Skeletal muscle tissue (tissue), 4 donors: Measurements from ENCODE around the gene ARHGAP42. TPM values are rescaled to one million over a fixed set of nuclear protein-coding genes. Genes with fewer than 3 reads are reported as not detected.
"Not testable (repeated sequence)": the region's sequence is repeated elsewhere in the genome, so short reads cannot be mapped to it uniquely, and the experiment has no call there.

Experiments
- H3K27ac ChIP-seq: one replicate; pipeline ENCODE4 v1.7.0; 2013; ENCODE audit warnings: mild to moderate bottlenecking, low read depth, low read length, inconsistent platforms
- H3K27me3 ChIP-seq, 3 donors: one replicate each; pipeline ENCODE4 v1.7.0; 2013; ENCODE audit warnings: low read length in 3 of 3; ENCODE audit not compliant: control insufficient read depth in 3 of 3, insufficient read depth in 3 of 3
- H3K36me3 ChIP-seq, 3 donors: one replicate each; pipeline ENCODE4 v1.7.0; 2013; ENCODE audit warnings: low read length in 3 of 3; ENCODE audit not compliant: control insufficient read depth in 3 of 3, insufficient read depth in 3 of 3
- H3K4me1 ChIP-seq, 3 donors: one replicate each; pipeline ENCODE4 v1.7.0; 2013; ENCODE audit warnings: low read length in 3 of 3, mild to moderate bottlenecking in 3 of 3; ENCODE audit not compliant: control insufficient read depth in 3 of 3, insufficient read depth in 3 of 3
- H3K4me3 ChIP-seq, 3 donors: one replicate each; pipeline ENCODE4 v1.7.0; 2013; ENCODE audit warnings: low read length in 3 of 3
- H3K9ac ChIP-seq, 3 donors: one replicate each; pipeline ENCODE4 v1.7.0; 2013; ENCODE audit warnings: low read length in 3 of 3, mild to moderate bottlenecking in 3 of 3, moderate library complexity in 2 of 3, low read depth in 1 of 3
- H3K9me3 ChIP-seq, 3 donors: one replicate each; pipeline ENCODE4 v1.7.0; 2013; ENCODE audit warnings: low read length in 3 of 3; ENCODE audit not compliant: control insufficient read depth in 3 of 3
- total RNA-seq: library from RNA; depleted of rRNA; stranded (reverse); fragments of >200 nt; gene quantifications from one replicate; pipeline ENCODE4 v1.2.3, GENCODE V29; 2014
- donor health status: Osteomylitis.

The ARHGAP42 gene
- total RNA-seq, 1 donor from 2014 or later, result 23.5 TPM

- H3K36me3 ChIP-seq, result no peaks in the 10 kb centered on the region
- H3K9ac ChIP-seq, result no peak overlapping the region
- H3K27me3 ChIP-seq, result no peaks in the 10 kb centered on the region
- H3K4me3 ChIP-seq, result no peak overlapping the region
- H3K4me1 ChIP-seq, result no peaks in the 10 kb centered on the region
- H3K27ac ChIP-seq, result no peak overlapping the region
- H3K9me3 ChIP-seq, result no peaks in the 10 kb centered on the region
These were observed 23.1 kb upstream of the ARHGAP42 start for GRCh38 chr11:100663996-100664395.

DNA sequence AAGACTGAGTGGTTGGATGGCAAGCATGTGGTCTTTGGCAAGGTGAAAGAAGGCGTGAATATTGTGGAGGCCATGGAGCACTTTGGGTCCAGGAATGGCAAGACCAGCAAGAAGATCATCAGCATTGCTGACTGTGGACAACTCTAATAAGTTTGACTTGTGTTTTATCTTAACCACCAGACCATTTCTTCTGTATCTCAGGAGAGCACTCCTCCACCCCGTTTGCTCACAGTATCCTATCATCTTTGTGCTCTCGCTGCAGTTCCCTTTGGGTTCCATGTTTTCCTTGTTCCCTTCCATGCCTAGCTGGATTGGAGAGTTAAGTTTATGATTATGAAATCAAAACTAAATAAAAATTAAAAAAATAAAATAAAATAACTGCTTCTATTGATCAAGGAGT lies 20.3 kb upstream of the ARHGAP42 start:
- not testable (repeated sequence) for H3K9ac ChIP-seq, H3K9me3 ChIP-seq, H3K36me3 ChIP-seq, H3K27me3 ChIP-seq, H3K4me3 ChIP-seq, H3K4me1 ChIP-seq, H3K27ac ChIP-seq

- Histone ChIP-seq H3K4me3 (no peak overlapping the region), H3K27ac (no peak overlapping the region), H3K4me1 (no peaks in the 10 kb centered on the region), H3K9me3 (no peaks in the 10 kb centered on the region), H3K36me3 (no peaks in the 10 kb centered on the region), H3K27me3 (no peaks in the 10 kb centered on the region), H3K9ac (no peak overlapping the region)
These were observed 19.6 kb upstream of the ARHGAP42 start for GRCh38 chr11:100667449-100667848.

GRCh38 chr11:100670140-100670539 lies 16.9 kb upstream of the ARHGAP42 start:
- no peaks in the 10 kb centered on the region for H3K36me3 ChIP-seq

DNA sequence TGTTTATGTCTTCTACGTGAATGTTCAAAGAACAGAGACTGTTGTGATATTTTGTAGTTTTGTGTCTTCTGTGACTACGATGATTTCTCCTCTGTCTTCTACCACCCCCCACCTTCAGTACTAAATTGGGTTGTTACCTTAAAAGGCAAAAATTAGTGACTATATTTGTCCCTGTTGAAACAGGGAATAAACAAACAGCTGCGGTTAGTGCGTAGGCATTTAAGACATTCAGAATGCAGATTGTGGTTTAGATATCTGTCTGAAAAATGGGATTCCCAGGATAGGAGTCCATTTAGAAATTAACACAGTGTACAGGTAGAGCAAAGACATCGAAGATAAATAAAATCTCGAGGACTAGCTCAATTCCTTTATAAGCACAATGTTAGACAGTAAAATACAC lies 15.6 kb upstream of the ARHGAP42 start:
- no peaks in the 10 kb centered on the region for H3K36me3 ChIP-seq
- H3K9ac ChIP-seq, result no peak overlapping the region
- H3K27ac ChIP-seq, result no peak overlapping the region
- H3K9me3 ChIP-seq, result no peaks in the 10 kb centered on the region
- H3K27me3 ChIP-seq, result no peaks in the 10 kb centered on the region
- no peak overlapping the region for H3K4me3 ChIP-seq
- H3K4me1 ChIP-seq, result no peaks in the 10 kb centered on the region

More at GRCh38 chr11:100670140-100670539, 16.9 kb upstream of the ARHGAP42 start:
- no peaks in the 10 kb centered on the region for H3K4me1 ChIP-seq
- H3K27me3 ChIP-seq, result no peaks in the 10 kb centered on the region
- H3K9me3 ChIP-seq, result no peaks in the 10 kb centered on the region
- H3K4me3 ChIP-seq, result no peak overlapping the region
- H3K9ac ChIP-seq, result no peak overlapping the region
- no peak overlapping the region for H3K27ac ChIP-seq

DNA sequence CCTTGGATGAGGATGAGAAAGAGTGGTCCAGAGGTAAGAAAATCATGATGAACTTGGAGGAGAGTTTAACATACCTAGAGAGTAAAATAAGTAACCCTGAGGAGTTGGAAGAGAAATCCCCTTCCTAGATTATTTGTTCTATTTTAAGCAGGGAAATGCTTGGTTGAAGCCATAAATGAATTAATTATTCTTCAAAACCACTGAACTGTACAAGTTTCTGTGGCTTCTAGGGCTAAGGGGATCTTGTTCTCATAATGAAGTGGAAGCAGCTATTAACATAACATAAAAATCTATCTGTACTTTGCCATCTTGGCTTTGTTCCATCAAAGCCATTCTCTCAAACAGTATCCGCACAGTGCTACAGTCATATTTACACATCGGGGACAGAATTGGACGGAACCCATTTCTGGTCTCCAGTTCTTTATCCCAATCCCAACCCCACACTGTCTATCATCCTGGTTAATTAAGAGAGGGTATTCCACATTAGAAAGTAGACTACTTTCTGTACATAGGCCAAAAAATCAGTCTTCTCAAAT lies 14.5 kb upstream of the ARHGAP42 start:
- no peaks in the 10 kb centered on the region for H3K4me1 ChIP-seq
- H3K27me3 ChIP-seq, result no peaks in the 10 kb centered on the region
- H3K4me3 ChIP-seq, result no peak overlapping the region
- no peak overlapping the region for H3K9ac ChIP-seq
- H3K27ac ChIP-seq, result no peak overlapping the region
- no peaks in the 10 kb centered on the region for H3K9me3 ChIP-seq
- no peaks in the 10 kb centered on the region for H3K36me3 ChIP-seq

DNA sequence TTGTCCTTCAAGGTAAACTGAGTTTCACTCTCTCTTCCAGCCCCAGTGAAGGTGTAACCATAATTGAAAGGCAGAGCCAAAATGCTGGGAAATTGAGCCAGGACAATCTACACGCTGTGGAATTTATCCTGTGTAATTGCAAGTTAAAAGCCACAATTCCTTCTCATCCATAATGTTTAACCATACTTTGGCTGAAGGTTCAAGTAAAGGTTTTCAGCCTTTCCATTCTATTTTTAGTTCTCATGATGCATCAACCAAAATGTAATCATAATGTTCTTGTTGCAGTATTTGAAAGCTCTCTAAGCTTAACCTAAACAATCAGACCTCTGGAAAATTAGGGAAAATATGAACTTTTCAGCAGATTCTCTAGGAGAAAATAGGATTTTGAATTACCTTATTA lies 14.0 kb upstream of the ARHGAP42 start:
- H3K36me3 ChIP-seq, result no peaks in the 10 kb centered on the region
- no peaks in the 10 kb centered on the region for H3K27me3 ChIP-seq
- no peaks in the 10 kb centered on the region for H3K4me1 ChIP-seq
- no peak overlapping the region for H3K9ac ChIP-seq
- H3K4me3 ChIP-seq, result no peak overlapping the region
- no peaks in the 10 kb centered on the region for H3K9me3 ChIP-seq
- H3K27ac ChIP-seq, result no peak overlapping the region

- no peak overlapping the region for H3K27ac ChIP-seq
- no peak overlapping the region for H3K4me3 ChIP-seq
These were observed 12.9 kb upstream of the ARHGAP42 start for GRCh38 chr11:100674212-100674611.

GRCh38 chr11:100675115-100675650 lies 11.9 kb upstream of the ARHGAP42 start:
- H3K4me1 ChIP-seq, result no peaks in the 10 kb centered on the region
- no peaks in the 10 kb centered on the region for H3K27me3 ChIP-seq
- no peaks in the 10 kb centered on the region for H3K9me3 ChIP-seq
- H3K9ac ChIP-seq, result no peak overlapping the region
- H3K27ac ChIP-seq, result no peak overlapping the region
- H3K4me3 ChIP-seq, result no peak overlapping the region
- H3K36me3 ChIP-seq, result no peaks in the 10 kb centered on the region

More at GRCh38 chr11:100674212-100674611, 12.9 kb upstream of the ARHGAP42 start:
- Histone ChIP-seq H3K4me1 (no peaks in the 10 kb centered on the region), H3K36me3 (no peaks in the 10 kb centered on the region), H3K9me3 (no peaks in the 10 kb centered on the region), H3K9ac (no peak overlapping the region), H3K27me3 (no peaks in the 10 kb centered on the region)

DNA sequence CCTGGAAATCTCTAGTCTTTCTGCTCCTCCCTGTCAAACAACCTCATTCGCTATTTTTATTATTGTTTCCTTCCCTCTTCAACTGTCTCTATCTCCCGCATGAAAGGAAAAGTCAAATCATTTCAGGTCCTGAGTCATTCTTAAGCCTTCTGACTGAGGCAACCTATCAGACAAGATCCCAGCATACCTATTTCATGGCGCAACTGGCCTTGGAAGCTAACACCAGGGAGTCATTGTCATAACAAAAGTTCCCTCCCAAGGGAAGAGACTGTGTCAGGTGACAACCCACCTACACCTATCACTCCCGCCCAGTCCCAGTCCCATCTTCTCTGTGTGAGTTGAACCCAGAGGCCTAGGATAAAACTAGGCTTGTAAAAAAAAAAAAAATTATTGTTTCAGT lies 10.2 kb upstream of the ARHGAP42 start:
- no peaks in the 10 kb centered on the region for H3K27me3 ChIP-seq
- H3K36me3 ChIP-seq, result no peaks in the 10 kb centered on the region
- H3K4me3 ChIP-seq, result no peak overlapping the region
- no peak overlapping the region for H3K9ac ChIP-seq
- H3K9me3 ChIP-seq, result no peaks in the 10 kb centered on the region
- peaks cover 0 to 5% (median 0%) of the 10 kb centered on the region in 3 donors for H3K4me1 ChIP-seq
- H3K27ac ChIP-seq, result no peak overlapping the region
